Hematopoietic multipotent progenitor cell treated with erythropoietin and hydrocortisone succinate and interleukin-3 and kit ligand, for 17 days (in vitro differentiated cells): Measurements from ENCODE around the gene GBX1.

Source experiments
- DNase-seq: peaks from one replicate; pipeline ENCODE4 v3.0.0-alpha.2; 2015; ENCODE audit warnings: low spot score

GBX1 gene

GRCh38 chr7:151139791-151140190, 27.7 kb downstream of the GBX1 start:
- DNase-seq, result no peak

- no peak for DNase-seq
Measured at GRCh38 chr7:151139071-151139790, 28.3 kb downstream of the GBX1 start.

GRCh38 chr7:151138153-151138851, 29.2 kb downstream of the GBX1 start:
- no peak for DNase-seq

GRCh38 chr7:151137791-151138152, 29.7 kb downstream of the GBX1 start:
- no peak for DNase-seq

GRCh38 chr7:151137076-151137675, 30.3 kb downstream of the GBX1 start:
- DNase-seq, result no peak

- no peak for DNase-seq
Measured at GRCh38 chr7:151135866-151136843, 31.3 kb downstream of the GBX1 start.

GRCh38 chr7:151135525-151135845, 32.0 kb downstream of the GBX1 start:
- no peak for DNase-seq

GRCh38 chr7:151134743-151135524, 32.6 kb downstream of the GBX1 start:
- no peak for DNase-seq

GRCh38 chr7:151133986-151134742, 33.3 kb downstream of the GBX1 start:
- DNase-seq, result no peak

GRCh38 chr7:151133266-151133985, 34.1 kb downstream of the GBX1 start:
- no peak for DNase-seq

- no peak for DNase-seq
Measured at GRCh38 chr7:151132461-151133205, 34.9 kb downstream of the GBX1 start.

GRCh38 chr7:151131592-151132293, 35.8 kb downstream of the GBX1 start:
- no peak for DNase-seq

GRCh38 chr7:151131224-151131591, 36.3 kb downstream of the GBX1 start:
- no peak for DNase-seq

GRCh38 chr7:151130741-151131157, 36.7 kb downstream of the GBX1 start:
- DNase-seq, result no peak

GRCh38 chr7:151129960-151130591, 37.4 kb downstream of the GBX1 start:
- no peak for DNase-seq

- DNase-seq, result no peak
Measured at GRCh38 chr7:151129117-151129959, 38.2 kb downstream of the GBX1 start.

- DNase-seq, result no peak
Measured at GRCh38 chr7:151128716-151129115, 38.8 kb downstream of the GBX1 start.
